HUES6 (cell line): ENCODE measurements around the gene MMP12.
"Not testable (repeated sequence)": the region's sequence is repeated elsewhere in the genome, so short reads cannot be mapped to it uniquely, and the experiment has no call there.

ENCODE experiments used
- H3K27ac ChIP-seq: 2 replicates; pipeline ENCODE4 v1.7.0; 2013; ENCODE audit warnings: low read depth, mild to moderate bottlenecking, low read length, inconsistent platforms
- H3K27me3 ChIP-seq: 2 replicates; pipeline ENCODE4 v1.6.1; 2013; ENCODE audit warnings: low read length; ENCODE audit not compliant: control insufficient read depth, insufficient read depth
- H3K36me3 ChIP-seq: 2 replicates; pipeline ENCODE4 v1.6.1; 2013; ENCODE audit warnings: low read length; ENCODE audit not compliant: control insufficient read depth, insufficient read depth
- H3K4me1 ChIP-seq: 2 replicates; pipeline ENCODE4 v1.6.1; 2013; ENCODE audit warnings: low read length; ENCODE audit not compliant: control insufficient read depth, insufficient read depth
- H3K4me3 ChIP-seq: 2 replicates; pipeline ENCODE4 v1.5.1; 2013; ENCODE audit warnings: low read depth, low read length
- H3K9ac ChIP-seq: one replicate; pipeline ENCODE4 v1.6.1; 2013; ENCODE audit warnings: mild to moderate bottlenecking, low read length
- H3K9me3 ChIP-seq: 2 replicates; pipeline ENCODE4 v1.6.1; 2013; ENCODE audit warnings: low read depth, low read length; ENCODE audit not compliant: control insufficient read depth, insufficient read depth

The MMP12 gene

DNA sequence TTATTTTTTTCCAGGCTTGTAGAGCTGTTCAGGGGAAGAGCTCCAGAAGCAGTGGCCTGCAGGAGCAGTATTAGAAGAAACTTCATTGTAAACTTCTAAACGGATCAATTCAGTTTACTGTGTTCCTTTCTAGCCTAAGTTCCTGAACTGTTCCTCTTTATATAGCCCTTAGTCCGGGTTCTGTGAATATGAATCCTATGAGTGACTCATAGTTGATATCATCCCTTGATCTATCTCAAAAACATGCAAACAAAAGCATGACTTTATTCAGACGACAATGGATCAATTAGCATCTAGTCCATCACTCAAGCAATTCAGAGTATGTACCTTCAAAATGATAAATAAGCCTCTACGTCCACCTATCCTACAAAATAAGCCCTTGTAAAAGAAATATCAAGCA is at the start of gene MMP12:
Gene MMP12 (minus strand): TSS at position 131 of the 400 bp plus-strand sequence. CDS start 45 bp downstream, at position 86.
- Histone ChIP-seq H3K9me3 (no peaks in the 10 kb centered on the region), H3K9ac (no peak within 1 kb of the TSS), H3K27me3 (no peaks in the 10 kb centered on the region), H3K27ac (no peak within 1 kb of the TSS), H3K4me1 (no peaks in the 10 kb centered on the region), H3K36me3 (no peaks in the 10 kb centered on the region), H3K4me3 (no peak within 1 kb of the TSS)

DNA sequence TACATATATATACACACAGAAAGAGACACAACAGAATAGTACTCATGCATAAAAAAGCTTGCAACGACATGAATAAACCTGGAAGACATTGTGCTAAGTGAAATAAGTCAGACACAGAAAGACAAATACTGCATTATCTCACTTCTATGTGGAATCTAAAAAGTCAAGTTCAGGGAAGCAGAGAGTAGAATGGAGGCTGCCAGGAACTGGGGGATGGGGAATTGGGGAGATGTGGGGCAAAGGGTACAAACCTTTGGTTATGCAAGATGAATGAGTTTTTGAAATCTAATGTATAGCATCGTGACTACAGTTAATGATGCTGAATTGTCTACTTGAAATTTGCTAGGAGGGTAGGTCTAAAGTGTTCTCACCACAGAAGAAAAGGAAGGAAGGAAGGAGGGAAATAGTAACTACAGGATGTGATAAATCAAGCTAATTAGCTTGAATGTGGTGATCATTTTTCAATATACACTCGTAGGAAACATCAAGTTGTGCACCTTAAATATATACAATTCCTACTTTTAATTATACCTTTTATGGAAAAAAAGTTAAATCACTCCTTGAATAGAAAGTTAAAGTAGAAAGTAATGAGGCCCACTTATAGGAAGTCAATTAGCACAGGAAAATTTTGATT is 46.9 kb upstream of the MMP12 start:
- H3K4me3 ChIP-seq: no peak overlapping the region
- no peaks in the 10 kb centered on the region for H3K27me3 ChIP-seq
- no peak overlapping the region for H3K27ac ChIP-seq
- no peaks in the 10 kb centered on the region for H3K9me3 ChIP-seq
- no peaks in the 10 kb centered on the region for H3K36me3 ChIP-seq
- H3K4me1 ChIP-seq: no peaks in the 10 kb centered on the region
- no peak overlapping the region for H3K9ac ChIP-seq

DNA sequence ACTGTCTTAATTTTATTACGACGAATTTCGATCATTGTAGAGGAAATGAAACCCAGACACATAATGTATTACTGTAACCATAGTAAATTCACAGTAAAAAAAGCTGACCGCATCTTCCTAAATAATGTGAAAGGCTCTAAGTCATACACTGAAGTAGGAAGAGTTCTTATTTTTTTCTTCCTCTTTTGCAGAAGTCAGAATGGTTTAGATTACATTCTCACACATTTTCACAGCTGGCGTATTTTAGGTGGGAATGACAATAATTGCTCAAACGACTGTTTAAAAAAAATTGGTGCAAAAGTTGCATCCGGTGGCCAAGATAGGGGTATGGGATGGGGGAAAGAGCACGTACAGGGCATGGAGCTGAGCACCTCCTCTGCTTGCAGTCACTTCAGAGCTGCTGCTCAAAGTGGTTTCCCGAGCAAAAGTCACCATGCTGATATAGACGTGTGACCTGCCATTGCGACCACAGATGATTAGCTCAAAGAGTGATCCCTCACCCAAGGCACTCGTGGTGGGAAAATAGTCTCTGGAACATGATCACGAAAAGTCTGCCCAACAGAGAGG is 45.4 kb upstream of the MMP12 start:
- Histone ChIP-seq H3K4me3 (no peak overlapping the region), H3K27me3 (no peaks in the 10 kb centered on the region), H3K27ac (no peak overlapping the region), H3K9ac (no peak overlapping the region), H3K4me1 (no peaks in the 10 kb centered on the region), H3K9me3 (no peaks in the 10 kb centered on the region), H3K36me3 (no peaks in the 10 kb centered on the region)

DNA sequence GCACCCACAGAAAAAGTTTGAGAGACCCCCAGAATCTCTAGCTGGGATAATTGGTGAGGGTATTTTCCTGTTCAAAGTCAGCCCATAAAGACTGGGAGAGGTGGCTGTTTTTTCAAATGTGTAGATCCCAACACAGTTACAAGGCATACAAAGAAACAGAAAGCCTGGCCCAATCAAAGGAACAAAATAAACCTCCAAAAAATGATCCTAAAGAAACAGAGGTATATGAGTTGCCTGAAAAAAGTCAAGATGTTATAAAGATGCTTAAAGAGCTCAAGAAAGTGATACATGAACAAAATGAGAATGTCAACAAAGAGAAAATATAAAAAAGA is 40.2 kb upstream of the MMP12 start:
- H3K36me3 ChIP-seq: no peaks in the 10 kb centered on the region
- H3K27me3 ChIP-seq: no peaks in the 10 kb centered on the region
- no peak overlapping the region for H3K9ac ChIP-seq
- H3K4me3 ChIP-seq: no peak overlapping the region
- no peaks in the 10 kb centered on the region for H3K9me3 ChIP-seq
- no peak overlapping the region for H3K27ac ChIP-seq
- H3K4me1 ChIP-seq: peaks cover 23% of the 10 kb centered on the region

DNA sequence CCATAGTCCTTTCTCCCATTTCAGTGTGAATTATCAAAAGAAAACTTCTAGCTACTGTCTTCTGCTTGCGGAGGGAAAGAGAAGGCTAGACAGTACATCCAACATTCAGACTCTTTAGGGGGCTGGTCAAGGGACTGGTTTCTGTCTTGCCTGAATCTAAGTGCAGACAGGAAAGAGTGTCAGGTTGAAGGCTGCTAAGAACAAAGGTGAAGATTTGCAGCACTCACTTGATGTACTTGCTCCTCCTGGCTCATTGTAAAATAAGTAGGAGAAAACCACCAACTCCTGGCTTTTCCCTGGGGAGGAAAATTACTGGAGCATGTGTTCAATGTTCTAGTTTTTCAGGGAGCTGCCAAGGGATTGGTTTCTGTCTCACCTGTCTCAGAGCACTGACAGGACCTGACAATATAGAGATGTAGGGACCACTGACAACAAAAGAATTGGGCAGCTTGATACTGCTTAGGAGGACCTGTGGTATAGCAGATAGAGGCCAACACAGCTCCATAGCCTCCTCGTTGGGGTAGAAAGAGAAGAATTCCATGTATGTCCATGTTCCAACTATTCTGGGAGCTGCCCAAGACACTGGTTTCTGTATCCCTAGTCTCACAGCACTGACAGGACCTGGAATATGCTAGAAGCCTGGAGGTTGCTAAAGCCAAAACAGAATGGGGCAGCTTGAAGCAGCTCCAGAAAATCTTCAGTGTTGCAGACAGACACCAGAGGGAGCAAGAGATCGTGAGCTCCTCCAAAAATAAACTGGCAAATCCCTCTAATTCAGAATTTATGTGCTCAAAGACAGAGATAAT is 39.7 kb upstream of the MMP12 start:
- H3K27ac ChIP-seq: no peak overlapping the region
- no peaks in the 10 kb centered on the region for H3K9me3 ChIP-seq
- peaks cover 23% of the 10 kb centered on the region for H3K4me1 ChIP-seq
- H3K36me3 ChIP-seq: no peaks in the 10 kb centered on the region
- H3K4me3 ChIP-seq: no peak overlapping the region
- H3K27me3 ChIP-seq: no peaks in the 10 kb centered on the region
- no peak overlapping the region for H3K9ac ChIP-seq

DNA sequence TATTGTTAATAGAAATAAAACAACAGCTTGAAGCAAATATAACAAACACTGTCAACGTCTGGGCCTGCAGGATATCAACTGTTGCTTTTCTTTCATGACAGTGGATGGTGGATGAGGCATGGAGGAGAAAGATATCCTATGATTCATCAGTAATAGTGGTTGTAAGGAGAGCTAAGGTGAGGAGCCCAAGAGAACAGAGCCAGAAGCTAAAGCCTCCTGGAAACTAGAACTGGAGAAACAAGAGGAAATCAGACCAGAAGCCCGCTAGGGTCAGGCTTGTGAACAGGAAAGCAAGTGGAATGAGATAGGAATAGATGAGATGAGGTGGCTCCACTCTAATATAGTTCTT is 37.7 kb upstream of the MMP12 start:
- Histone ChIP-seq H3K27me3 (no peaks in the 10 kb centered on the region), H3K4me1 (peaks cover 23% of the 10 kb centered on the region), H3K9me3 (no peaks in the 10 kb centered on the region), H3K27ac (peak overlapping the region; percentile 26; the same call in 1 of the 2 replicates), H3K36me3 (no peaks in the 10 kb centered on the region), H3K9ac (peak overlapping the region; percentile 46), H3K4me3 (no peak overlapping the region)

DNA sequence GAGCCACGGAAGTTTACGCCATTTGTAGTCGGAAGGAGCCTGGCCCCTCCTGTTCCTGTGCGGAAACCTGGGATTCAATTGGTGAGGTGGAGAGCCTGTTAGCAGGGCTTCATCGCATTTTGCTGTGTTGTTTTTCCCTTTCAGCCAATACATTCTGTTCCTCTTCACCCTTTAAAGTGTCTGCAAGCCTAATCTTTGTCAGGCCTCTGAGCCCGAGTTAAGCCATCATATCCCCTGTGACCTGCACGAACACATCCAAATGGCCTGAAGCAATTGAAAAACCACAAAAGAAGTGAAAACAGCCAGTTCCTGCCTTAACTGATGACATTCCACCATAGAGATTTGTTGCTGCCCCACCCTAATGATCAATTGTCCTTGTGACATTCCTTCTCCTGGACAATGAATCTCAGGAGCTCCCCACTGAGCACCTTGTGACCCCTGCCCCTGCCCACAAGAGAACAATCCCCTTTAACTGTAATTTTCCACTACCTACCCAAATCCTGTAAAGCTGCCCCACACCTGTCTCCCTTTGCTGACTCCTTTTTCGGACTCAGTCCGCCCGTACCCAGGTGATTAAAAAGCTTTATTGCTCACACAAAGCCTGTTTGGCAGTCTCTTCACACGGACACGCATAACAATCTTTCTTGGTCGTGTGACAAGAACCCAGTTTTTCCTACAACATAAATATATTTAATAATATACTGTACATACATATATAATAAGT is 37.1 kb upstream of the MMP12 start:
- peak overlapping the region; percentile 1; the same call in 1 of the 2 replicates for H3K27ac ChIP-seq
- H3K9ac ChIP-seq: peak overlapping the region; percentile 72
- no peaks in the 10 kb centered on the region for H3K27me3 ChIP-seq
- H3K36me3 ChIP-seq: no peaks in the 10 kb centered on the region
- no peaks in the 10 kb centered on the region for H3K9me3 ChIP-seq
- no peak overlapping the region; the same call in 1 of the 2 replicates for H3K4me3 ChIP-seq
- peaks cover 23% of the 10 kb centered on the region for H3K4me1 ChIP-seq

DNA sequence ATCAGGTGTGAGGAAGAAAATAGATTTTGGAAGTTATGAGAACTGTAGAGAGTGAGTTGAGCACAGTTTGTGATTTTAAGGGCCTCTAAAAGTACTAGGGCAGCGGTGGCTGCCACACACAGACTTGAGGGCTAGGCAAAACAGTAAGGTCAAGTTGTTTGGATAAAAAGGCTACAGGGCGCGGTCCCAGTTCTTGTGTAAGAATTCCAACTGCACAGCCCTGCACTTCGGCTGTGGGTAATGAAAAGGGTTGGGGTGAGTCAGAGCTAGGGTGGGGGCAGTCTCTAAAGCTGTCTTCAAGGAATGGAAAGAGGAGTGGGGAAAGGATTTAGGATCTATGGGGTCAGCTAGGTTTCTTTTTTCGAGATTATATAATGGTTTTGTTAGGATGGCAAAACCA is 31.1 kb upstream of the MMP12 start:
- H3K27me3 ChIP-seq, H3K27ac ChIP-seq, H3K4me3 ChIP-seq, H3K9ac ChIP-seq, H3K9me3 ChIP-seq, H3K4me1 ChIP-seq, H3K36me3 ChIP-seq: not testable (repeated sequence)

DNA sequence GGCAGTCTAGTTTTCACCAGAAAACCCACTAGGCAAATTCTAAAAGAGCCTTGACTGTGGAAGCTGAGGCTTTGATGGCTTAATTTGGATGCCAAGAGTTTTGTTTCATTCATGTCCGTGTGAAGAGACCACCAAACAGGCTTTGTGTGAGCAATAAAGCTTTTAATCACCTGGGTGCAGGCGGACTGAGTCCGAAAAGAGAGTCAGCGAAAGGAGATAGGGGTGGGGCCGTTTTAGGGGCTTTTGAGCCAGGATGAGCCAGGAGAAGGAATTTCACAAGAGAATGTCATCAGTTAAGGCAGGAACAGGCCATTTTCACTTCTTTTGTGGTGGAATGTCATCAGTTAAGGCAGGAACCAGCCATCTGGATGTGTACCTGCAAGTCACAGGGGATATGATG is 29.1 kb upstream of the MMP12 start:
- Histone ChIP-seq H3K9ac (peak overlapping the region; percentile 43), H3K27ac (peak overlapping the region; percentile 58; the same call in 1 of the 2 replicates)
- not testable (repeated sequence) for H3K9me3 ChIP-seq, H3K27me3 ChIP-seq, H3K4me3 ChIP-seq, H3K36me3 ChIP-seq, H3K4me1 ChIP-seq

DNA sequence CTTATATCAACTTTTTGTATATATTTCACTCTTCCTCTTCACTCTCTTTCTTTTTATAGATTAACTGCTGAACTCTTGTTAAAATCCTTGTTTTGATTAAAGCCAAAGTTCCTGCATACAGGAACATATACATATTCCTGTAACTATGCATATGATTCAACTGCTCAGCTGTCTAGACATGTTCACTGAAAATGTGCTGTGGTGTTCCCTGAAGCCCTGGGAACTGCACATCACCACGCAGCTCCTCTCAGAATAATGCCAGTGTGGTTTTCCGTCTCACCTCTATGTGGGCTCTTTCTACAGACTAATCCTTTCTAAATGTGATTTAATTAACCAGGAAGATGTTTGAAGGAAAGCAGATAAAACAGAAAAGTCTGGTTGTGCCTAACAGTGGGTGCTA is 25.6 kb upstream of the MMP12 start:
- H3K27me3 ChIP-seq: no peaks in the 10 kb centered on the region
- no peak overlapping the region for H3K27ac ChIP-seq
- peaks cover 5% of the 10 kb centered on the region; the same call in 1 of the 2 replicates for H3K4me1 ChIP-seq
- no peak overlapping the region for H3K9ac ChIP-seq
- H3K4me3 ChIP-seq: no peak overlapping the region
- no peaks in the 10 kb centered on the region for H3K36me3 ChIP-seq
- H3K9me3 ChIP-seq: peaks cover 7% of the 10 kb centered on the region; the same call in 1 of the 2 replicates

DNA sequence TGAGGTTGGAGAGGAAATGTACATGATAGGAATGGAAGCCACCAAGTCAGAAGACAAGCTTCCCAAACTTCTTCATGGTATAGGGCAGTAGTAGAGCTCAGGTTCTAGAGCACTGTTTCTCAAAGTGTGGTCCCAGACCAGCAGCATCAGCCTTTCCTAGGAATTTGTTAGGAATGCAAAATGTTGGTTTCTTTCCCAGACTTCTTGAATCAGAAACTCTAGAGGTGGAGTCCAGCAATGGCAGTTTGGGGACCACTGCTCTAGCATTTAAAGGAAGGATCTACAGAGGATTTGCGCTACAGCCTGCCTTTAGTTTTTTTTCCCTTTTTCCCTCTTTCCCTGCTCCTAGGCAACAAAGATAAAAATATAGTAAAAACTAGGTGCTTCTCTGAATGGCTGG is 17.0 kb upstream of the MMP12 start:
- Histone ChIP-seq H3K27me3 (no peaks in the 10 kb centered on the region), H3K4me1 (no peaks in the 10 kb centered on the region), H3K9ac (no peak overlapping the region), H3K36me3 (no peaks in the 10 kb centered on the region), H3K27ac (no peak overlapping the region), H3K4me3 (no peak overlapping the region), H3K9me3 (peaks cover 12% of the 10 kb centered on the region)
